Natural killer cell (primary cell): ENCODE results near the gene PPARG. TPM values are rescaled to one million over a fixed set of nuclear protein-coding genes. Genes with fewer than 3 reads are reported as not detected.

Experiments used
- ATAC-seq, 3 donors: fragments of 150-1000 bp in 2 of 3; fragments of 200-7000 bp in 1 of 3; cut with Tn5 transposase; 1 replicate in 1 of 3; 2 replicates in 2 of 3; pipeline ENCODE4 v1.10.0; 2021; ENCODE audit warnings: mild to moderate bottlenecking in 2 of 3, moderate library complexity in 2 of 3
- DNase-seq, 2 donors: peaks; one replicate each; pipeline versions ENCODE4 v3.0.0 to v3.0.0-alpha.2; 2013 to 2021; ENCODE audit warnings: mixed read lengths in 1 of 2
- H3K27ac ChIP-seq: one replicate; pipeline ENCODE4 v1.5.1; 2013; ENCODE audit warnings: mild to moderate bottlenecking, low read length
- H3K27me3 ChIP-seq: one replicate; pipeline ENCODE4 v1.6.1; 2013; ENCODE audit warnings: low read length; ENCODE audit not compliant: control insufficient read depth, insufficient read depth
- H3K36me3 ChIP-seq: one replicate; pipeline ENCODE4 v1.6.1; 2013; ENCODE audit warnings: low read length; ENCODE audit not compliant: control insufficient read depth, insufficient read depth
- H3K4me1 ChIP-seq: one replicate; pipeline ENCODE4 v1.6.1; 2013; ENCODE audit warnings: low read length; ENCODE audit not compliant: control insufficient read depth, insufficient read depth
- H3K4me3 ChIP-seq: one replicate; pipeline ENCODE4 v1.5.1; 2013; ENCODE audit warnings: low read length
- H3K9me3 ChIP-seq: one replicate; pipeline ENCODE4 v1.6.1; 2013; ENCODE audit warnings: low read length; ENCODE audit not compliant: control insufficient read depth, insufficient read depth
- H3K27ac Mint-ChIP-seq, 2 donors: one replicate each; pipeline ENCODE4 v1.8.0; 2022; ENCODE audit warnings: mild to moderate bottlenecking in 2 of 2, mixed read lengths in 2 of 2, moderate library complexity in 1 of 2
- H3K27me3 Mint-ChIP-seq, 2 donors: one replicate each; pipeline ENCODE4 v1.8.0; 2022; ENCODE audit warnings: low read depth in 2 of 2, mixed read lengths in 2 of 2
- H3K36me3 Mint-ChIP-seq: one replicate; pipeline ENCODE4 v1.8.0; 2022; ENCODE audit warnings: mixed read lengths
- H3K4me1 Mint-ChIP-seq, 2 donors: one replicate each; pipeline ENCODE4 v1.8.0; 2022; ENCODE audit warnings: mixed read lengths in 2 of 2
- H3K4me3 Mint-ChIP-seq: one replicate; pipeline ENCODE4 v1.8.0; 2022; ENCODE audit warnings: mild to moderate bottlenecking, moderate library complexity, mixed read lengths
- H3K9me3 Mint-ChIP-seq, 2 donors: one replicate each; pipeline ENCODE4 v1.8.0; 2022; ENCODE audit warnings: mixed read lengths in 2 of 2
- WGBS: methylation state at CpG from one replicate; pipeline ENCODE4 v1.1.7; 2013; ENCODE audit warnings: missing lambda C conversion rate; ENCODE audit not compliant: insufficient coverage; 5-methylcytosine and 5-hydroxymethylcytosine counted together
- intact Hi-C: fragments of 100-400 bp; cut with micrococcal nuclease; formaldehyde crosslinking; loops from one replicate; pipeline ENCODE4 v1.14.2; 2022
- total RNA-seq, 4 donors: library from RNA; stranded (reverse); fragments of 120-200 nt in 1 of 4; gene quantifications; one replicate each; pipeline versions ENCODE4 v1.2.3 to v1.2.4, GENCODE V29; 2013 to 2022
- TF ChIP-seq, protein P1 (sequence below): fragments of 200-600 bp; IDR thresholded peaks from one replicate; pipeline ENCODE4 v1.8.0; 2022; ENCODE audit warnings: antibody characterized with exemption

PPARG gene
- total RNA-seq, 3 donors from 2014 or later (not counting 1 experiment from before 2014, with no cell fraction given), result 0.21 TPM; not detected in 2

DNA sequence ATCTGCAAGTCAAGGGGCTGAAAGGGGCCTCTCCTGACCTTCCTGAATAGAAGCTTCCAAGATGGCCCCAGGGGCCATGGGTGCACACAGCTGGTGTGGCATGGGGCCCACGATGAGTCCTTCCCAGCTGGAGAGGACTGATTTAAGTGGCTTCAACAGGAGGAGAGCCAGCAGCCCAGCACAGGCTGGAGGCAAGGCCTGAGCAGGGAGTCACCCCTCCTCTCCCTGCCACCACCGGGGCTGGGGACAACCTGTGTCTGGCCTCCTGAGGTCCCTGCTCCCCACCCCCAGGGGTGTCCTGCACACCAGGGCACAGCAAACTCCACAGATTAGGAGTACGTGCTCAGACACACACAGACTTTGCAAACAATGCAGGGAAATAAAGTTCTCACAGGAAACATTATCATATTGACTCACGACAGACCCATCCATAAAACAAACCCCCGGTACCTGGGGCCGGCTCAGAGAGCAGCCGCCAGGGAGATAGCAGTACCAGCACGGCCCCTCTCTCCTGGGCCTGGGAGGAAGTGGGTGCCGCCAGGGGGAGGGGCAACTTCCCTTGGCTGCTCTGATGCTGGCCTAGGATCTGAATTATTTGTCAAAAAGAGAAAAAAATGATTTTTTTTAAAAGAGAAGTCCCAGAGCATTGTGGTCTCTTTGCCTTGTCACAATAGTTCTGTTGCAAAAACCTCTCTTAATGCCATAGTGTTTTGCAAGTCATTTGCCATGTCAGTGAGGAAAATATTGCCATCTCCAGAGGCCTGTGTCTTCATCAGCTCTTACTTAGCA is 173.5 kb downstream of the PPARG start:
- Histone ChIP-seq H3K4me1 (peaks cover 6% of the 10 kb centered on the region), H3K27me3 (no peaks in the 10 kb centered on the region), H3K27ac (no peak overlapping the region), H3K36me3 (no peaks in the 10 kb centered on the region), H3K4me3 (no peak overlapping the region), H3K9me3 (no peaks in the 10 kb centered on the region)
- peaks cover 0 to 6% of the 10 kb centered on the region in 2 donors for H3K27me3 Mint-ChIP-seq
- no peak overlapping the region for H3K4me3 Mint-ChIP-seq
- WGBS, result 20% methylated on average over 9 of the region's 9 CpGs
- H3K27ac Mint-ChIP-seq, result no peak overlapping the region
- no peaks in the 10 kb centered on the region for H3K36me3 Mint-ChIP-seq
- ATAC-seq, result peak in 1 of 3 donors; percentile 24
- intact Hi-C loops, result no loop called here
- TF ChIP-seq, protein P1, sequence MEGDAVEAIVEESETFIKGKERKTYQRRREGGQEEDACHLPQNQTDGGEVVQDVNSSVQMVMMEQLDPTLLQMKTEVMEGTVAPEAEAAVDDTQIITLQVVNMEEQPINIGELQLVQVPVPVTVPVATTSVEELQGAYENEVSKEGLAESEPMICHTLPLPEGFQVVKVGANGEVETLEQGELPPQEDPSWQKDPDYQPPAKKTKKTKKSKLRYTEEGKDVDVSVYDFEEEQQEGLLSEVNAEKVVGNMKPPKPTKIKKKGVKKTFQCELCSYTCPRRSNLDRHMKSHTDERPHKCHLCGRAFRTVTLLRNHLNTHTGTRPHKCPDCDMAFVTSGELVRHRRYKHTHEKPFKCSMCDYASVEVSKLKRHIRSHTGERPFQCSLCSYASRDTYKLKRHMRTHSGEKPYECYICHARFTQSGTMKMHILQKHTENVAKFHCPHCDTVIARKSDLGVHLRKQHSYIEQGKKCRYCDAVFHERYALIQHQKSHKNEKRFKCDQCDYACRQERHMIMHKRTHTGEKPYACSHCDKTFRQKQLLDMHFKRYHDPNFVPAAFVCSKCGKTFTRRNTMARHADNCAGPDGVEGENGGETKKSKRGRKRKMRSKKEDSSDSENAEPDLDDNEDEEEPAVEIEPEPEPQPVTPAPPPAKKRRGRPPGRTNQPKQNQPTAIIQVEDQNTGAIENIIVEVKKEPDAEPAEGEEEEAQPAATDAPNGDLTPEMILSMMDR, result no peak
- H3K9me3 Mint-ChIP-seq, result no peaks in the 10 kb centered on the region
- H3K4me1 Mint-ChIP-seq, result peaks cover 0 to 6% of the 10 kb centered on the region in 2 donors
- DNase-seq, result peak in 1 of 2 donors; percentile 38

DNA sequence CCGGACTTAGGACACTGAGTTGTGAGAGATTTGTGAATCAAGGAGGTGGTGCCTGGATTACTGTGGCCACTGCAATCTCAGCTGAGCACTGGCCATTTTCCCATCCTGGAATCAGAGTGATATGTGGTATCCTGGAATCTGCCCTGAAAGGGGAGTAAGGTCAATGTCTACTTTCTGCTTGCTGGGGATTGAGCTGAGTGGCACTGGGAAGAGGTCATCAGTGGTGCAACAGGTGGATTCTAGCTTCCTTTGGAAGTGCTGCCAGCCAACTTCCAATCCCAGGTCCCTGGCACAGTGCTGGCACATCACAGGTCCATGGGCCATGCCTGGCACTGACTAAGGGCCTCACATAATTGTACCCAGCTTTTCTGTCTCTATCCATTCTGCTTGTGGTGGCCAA is 174.8 kb downstream of the PPARG start:
- H3K4me3 Mint-ChIP-seq, result no peak overlapping the region
- H3K27ac Mint-ChIP-seq, result no peak overlapping the region
- peaks cover 0 to 6% of the 10 kb centered on the region in 2 donors for H3K4me1 Mint-ChIP-seq
- TF ChIP-seq, protein P1, result no peak
- DNase-seq (no peak), ATAC-seq (no peak)
- no peaks in the 10 kb centered on the region for H3K27me3 ChIP-seq
- no peak overlapping the region for H3K4me3 ChIP-seq
- whole genome bisulfite sequencing, result 92% methylated on average over 1 of the region's 1 CpG
- H3K4me1 ChIP-seq, result peaks cover 6% of the 10 kb centered on the region
- no peaks in the 10 kb centered on the region for H3K9me3 ChIP-seq
- intact Hi-C loops, result no loop called here
- no peak overlapping the region for H3K27ac ChIP-seq
- peaks cover 0 to 6% of the 10 kb centered on the region in 2 donors for H3K27me3 Mint-ChIP-seq
- no peaks in the 10 kb centered on the region for H3K36me3 Mint-ChIP-seq
- H3K36me3 ChIP-seq, result no peaks in the 10 kb centered on the region
- no peaks in the 10 kb centered on the region for H3K9me3 Mint-ChIP-seq

DNA sequence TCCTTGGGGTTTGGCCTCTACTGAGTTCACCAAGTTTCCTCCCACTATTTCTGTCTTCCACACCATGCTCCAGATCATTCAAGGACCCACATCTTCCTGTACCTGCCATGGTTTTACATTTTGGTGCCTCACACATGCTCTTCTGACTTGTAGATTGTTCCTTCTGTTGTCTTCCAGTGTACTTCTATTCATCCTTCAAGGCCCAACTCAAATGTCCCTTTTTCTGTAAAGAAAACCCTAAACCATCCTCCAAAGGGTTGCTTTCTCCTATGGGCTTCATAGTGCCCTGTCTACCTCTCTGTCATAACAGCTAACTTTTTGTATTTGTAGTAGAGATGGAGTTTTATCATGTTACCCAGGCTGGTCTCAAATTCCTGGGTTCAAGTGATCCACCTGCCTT is 175.3 kb downstream of the PPARG start:
- peaks cover 0 to 6% of the 10 kb centered on the region in 2 donors for H3K4me1 Mint-ChIP-seq
- H3K9me3 ChIP-seq, result no peaks in the 10 kb centered on the region
- intact Hi-C loops, result no loop called here
- TF ChIP-seq, protein P1, result no peak
- no peaks in the 10 kb centered on the region for H3K9me3 Mint-ChIP-seq
- no peak overlapping the region for H3K27ac ChIP-seq
- no peaks in the 10 kb centered on the region for H3K27me3 ChIP-seq
- H3K4me1 ChIP-seq, result peaks cover 6% of the 10 kb centered on the region
- H3K27ac Mint-ChIP-seq, result no peak overlapping the region
- ATAC-seq (no peak), DNase-seq (no peak)
- peaks cover 0 to 6% of the 10 kb centered on the region in 2 donors for H3K27me3 Mint-ChIP-seq
- no peak overlapping the region for H3K4me3 ChIP-seq
- H3K36me3 ChIP-seq, result no peaks in the 10 kb centered on the region
- no peaks in the 10 kb centered on the region for H3K36me3 Mint-ChIP-seq
- no peak overlapping the region for H3K4me3 Mint-ChIP-seq
